Measurements from ENCODE around the gene HIF1A.
"Not testable (repeated sequence)": the region's sequence is repeated elsewhere in the genome, so short reads cannot be mapped to it uniquely, and the experiment has no call there.

The HIF1A gene

DNA sequence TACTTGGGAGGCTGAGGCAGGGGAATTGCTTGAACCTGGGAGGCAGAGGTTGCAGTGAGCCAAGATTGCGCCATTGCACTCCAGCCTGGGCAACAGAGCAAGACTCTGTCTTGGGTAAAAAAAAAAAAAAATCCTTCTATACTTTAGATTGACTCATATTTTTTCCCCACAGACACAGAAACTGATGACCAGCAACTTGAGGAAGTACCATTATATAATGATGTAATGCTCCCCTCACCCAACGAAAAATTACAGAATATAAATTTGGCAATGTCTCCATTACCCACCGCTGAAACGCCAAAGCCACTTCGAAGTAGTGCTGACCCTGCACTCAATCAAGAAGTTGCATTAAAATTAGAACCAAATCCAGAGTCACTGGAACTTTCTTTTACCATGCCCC is 42.6 kb downstream of the HIF1A start:
- Histone ChIP-seq H3K79me2 (ENCODE audit: insufficient read depth, low read depth) (no peaks in the 10 kb centered on the region), H3K27me3 (ENCODE audit: insufficient read depth, low read depth) (no peaks in the 10 kb centered on the region), H3K9ac (no peak overlapping the region), H3K27ac (no peak overlapping the region), H3K4me2 (no peak overlapping the region), H3K4me1 (ENCODE audit: low read depth, poor library complexity, severe bottlenecking) (no peaks in the 10 kb centered on the region), H4K20me1 (ENCODE audit: insufficient read depth) (no peaks in the 10 kb centered on the region), H3K4me3 (IDR thresholded peaks at IDR 0.05; ENCODE audit: insufficient read depth, low read depth, low read length) (no peak overlapping the region), H2AFZ (ENCODE audit: low read depth) (no peak overlapping the region), H3K36me3 (ENCODE audit: insufficient read depth) (no peaks in the 10 kb centered on the region)
- TF ChIP-seq, protein P1, sequence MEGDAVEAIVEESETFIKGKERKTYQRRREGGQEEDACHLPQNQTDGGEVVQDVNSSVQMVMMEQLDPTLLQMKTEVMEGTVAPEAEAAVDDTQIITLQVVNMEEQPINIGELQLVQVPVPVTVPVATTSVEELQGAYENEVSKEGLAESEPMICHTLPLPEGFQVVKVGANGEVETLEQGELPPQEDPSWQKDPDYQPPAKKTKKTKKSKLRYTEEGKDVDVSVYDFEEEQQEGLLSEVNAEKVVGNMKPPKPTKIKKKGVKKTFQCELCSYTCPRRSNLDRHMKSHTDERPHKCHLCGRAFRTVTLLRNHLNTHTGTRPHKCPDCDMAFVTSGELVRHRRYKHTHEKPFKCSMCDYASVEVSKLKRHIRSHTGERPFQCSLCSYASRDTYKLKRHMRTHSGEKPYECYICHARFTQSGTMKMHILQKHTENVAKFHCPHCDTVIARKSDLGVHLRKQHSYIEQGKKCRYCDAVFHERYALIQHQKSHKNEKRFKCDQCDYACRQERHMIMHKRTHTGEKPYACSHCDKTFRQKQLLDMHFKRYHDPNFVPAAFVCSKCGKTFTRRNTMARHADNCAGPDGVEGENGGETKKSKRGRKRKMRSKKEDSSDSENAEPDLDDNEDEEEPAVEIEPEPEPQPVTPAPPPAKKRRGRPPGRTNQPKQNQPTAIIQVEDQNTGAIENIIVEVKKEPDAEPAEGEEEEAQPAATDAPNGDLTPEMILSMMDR (conservative IDR thresholded peaks at IDR 0.05; ENCODE audit: low read depth, low read length), result no peak

DNA sequence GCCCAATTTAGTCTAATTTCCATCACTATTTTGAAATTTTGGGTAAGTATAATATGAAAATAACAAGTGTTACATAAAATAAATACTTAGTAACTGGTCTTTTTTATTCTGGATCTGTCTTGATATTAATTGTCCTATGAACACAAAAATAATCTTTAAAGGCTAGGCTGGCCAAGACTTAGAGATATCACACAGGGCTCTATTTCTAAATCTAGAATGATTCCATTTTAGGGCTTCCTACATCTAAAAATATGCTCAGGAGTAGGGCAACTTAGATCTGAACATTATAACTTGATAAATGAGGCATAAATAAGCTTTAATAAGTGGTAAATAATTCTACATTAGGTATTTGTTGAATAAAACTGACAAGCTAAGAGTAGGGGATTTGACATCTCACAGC is 43.8 kb downstream of the HIF1A start:
- Histone ChIP-seq H3K79me2 (ENCODE audit: insufficient read depth, low read depth) (no peaks in the 10 kb centered on the region), H3K9ac (no peak overlapping the region), H3K4me1 (ENCODE audit: low read depth, poor library complexity, severe bottlenecking) (no peaks in the 10 kb centered on the region), H3K4me2 (no peak overlapping the region), H3K27me3 (ENCODE audit: insufficient read depth, low read depth) (no peaks in the 10 kb centered on the region), H3K4me3 (IDR thresholded peaks at IDR 0.05; ENCODE audit: insufficient read depth, low read depth, low read length) (no peak overlapping the region), H3K27ac (no peak overlapping the region), H4K20me1 (ENCODE audit: insufficient read depth) (no peaks in the 10 kb centered on the region), H3K36me3 (ENCODE audit: insufficient read depth) (no peaks in the 10 kb centered on the region), H2AFZ (ENCODE audit: low read depth) (no peak overlapping the region)
- TF ChIP-seq, protein P1 (conservative IDR thresholded peaks at IDR 0.05; ENCODE audit: low read depth, low read length), result no peak

DNA sequence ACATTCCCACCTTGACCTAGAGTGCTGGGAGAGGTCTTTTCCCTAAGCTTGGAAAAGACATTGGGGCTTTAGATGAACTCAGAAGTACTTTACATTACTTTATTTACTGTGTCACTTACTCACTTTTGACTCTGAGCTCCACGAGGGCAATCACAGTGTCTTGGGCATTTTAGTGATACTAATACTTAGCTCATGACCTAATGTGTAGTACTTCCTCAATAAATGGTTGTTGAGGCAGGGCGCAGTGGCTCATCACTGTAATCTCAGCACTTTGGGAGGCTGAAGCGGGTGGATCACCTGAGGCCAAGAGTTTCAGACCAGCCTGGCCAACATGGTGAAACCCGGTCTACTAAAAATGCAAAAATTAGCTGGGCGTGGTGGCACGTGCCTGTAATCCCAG is 47.1 kb downstream of the HIF1A start:
- H3K4me2 ChIP-seq, result no peak overlapping the region
- H3K9ac ChIP-seq, result no peak overlapping the region
- H3K27ac ChIP-seq, result no peak overlapping the region
- H3K36me3 ChIP-seq (ENCODE audit: insufficient read depth), result no peaks in the 10 kb centered on the region
- no peaks in the 10 kb centered on the region for H3K79me2 ChIP-seq (ENCODE audit: insufficient read depth, low read depth)
- TF ChIP-seq, protein P1 (conservative IDR thresholded peaks at IDR 0.05; ENCODE audit: low read depth, low read length), result no peak
- no peak overlapping the region for H2AFZ ChIP-seq (ENCODE audit: low read depth)
- H3K4me3 ChIP-seq (IDR thresholded peaks at IDR 0.05; ENCODE audit: insufficient read depth, low read depth, low read length), result no peak overlapping the region
- H3K4me1 ChIP-seq (ENCODE audit: low read depth, poor library complexity, severe bottlenecking), result no peaks in the 10 kb centered on the region
- no peaks in the 10 kb centered on the region for H4K20me1 ChIP-seq (ENCODE audit: insufficient read depth)
- no peaks in the 10 kb centered on the region for H3K27me3 ChIP-seq (ENCODE audit: insufficient read depth, low read depth)

DNA sequence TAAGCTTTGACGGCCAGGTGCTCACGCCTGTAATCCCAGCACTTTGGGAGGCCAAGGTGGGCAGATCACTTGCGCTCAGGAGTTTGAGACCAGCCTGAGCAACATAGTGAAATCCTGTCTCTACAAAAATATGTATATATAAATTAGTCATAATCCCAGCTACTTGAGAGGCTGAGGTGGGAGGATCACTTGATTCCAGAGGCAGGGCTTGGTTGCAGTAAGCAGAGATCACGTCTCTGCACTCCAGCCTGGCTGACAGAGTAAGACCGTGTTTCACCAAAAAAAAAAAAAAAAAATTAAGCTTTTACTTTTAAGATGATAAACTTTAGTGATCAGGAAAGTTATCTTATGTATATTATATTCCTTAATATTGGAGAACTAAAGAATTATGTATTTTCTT is 48.9 kb downstream of the HIF1A start:
- Histone ChIP-seq H3K36me3 (ENCODE audit: insufficient read depth) (no peaks in the 10 kb centered on the region), H3K27me3 (ENCODE audit: insufficient read depth, low read depth) (no peaks in the 10 kb centered on the region), H3K4me1 (ENCODE audit: low read depth, poor library complexity, severe bottlenecking) (no peaks in the 10 kb centered on the region), H2AFZ (ENCODE audit: low read depth) (no peak overlapping the region), H3K27ac (no peak overlapping the region), H4K20me1 (ENCODE audit: insufficient read depth) (no peaks in the 10 kb centered on the region), H3K4me2 (no peak overlapping the region), H3K4me3 (IDR thresholded peaks at IDR 0.05; ENCODE audit: insufficient read depth, low read depth, low read length) (no peak overlapping the region), H3K79me2 (ENCODE audit: insufficient read depth, low read depth) (no peaks in the 10 kb centered on the region), H3K9ac (no peak overlapping the region)
- TF ChIP-seq, protein P1 (conservative IDR thresholded peaks at IDR 0.05; ENCODE audit: low read depth, low read length), result no peak

DNA sequence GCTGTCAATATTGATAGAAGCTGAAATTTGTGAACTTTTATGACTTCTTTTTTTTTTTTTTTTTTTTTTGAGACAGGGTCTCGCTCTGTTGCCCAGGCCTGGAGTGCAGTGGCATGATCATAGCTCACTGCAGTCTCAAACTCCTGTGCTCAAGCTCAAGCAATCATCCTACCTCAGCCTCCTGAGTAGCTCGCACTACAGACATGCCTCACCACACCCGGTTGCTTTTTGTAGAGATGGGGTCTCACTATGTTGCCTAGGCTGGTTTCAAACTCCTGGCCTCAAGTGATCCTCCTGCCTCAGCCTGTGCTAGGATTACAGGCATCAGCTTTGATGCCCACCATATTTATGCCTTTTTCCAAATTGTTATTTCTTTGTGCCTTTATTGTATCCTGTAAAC is 51.0 kb downstream of the HIF1A start:
- H4K20me1 ChIP-seq (ENCODE audit: insufficient read depth); H3K36me3 ChIP-seq (ENCODE audit: insufficient read depth); H2AFZ ChIP-seq (ENCODE audit: low read depth); H3K27ac ChIP-seq; H3K4me3 ChIP-seq (IDR thresholded peaks at IDR 0.05; ENCODE audit: insufficient read depth, low read depth, low read length); H3K9ac ChIP-seq; H3K79me2 ChIP-seq (ENCODE audit: insufficient read depth, low read depth); H3K4me2 ChIP-seq; H3K27me3 ChIP-seq (ENCODE audit: insufficient read depth, low read depth); H3K4me1 ChIP-seq (ENCODE audit: low read depth, poor library complexity, severe bottlenecking): not testable (repeated sequence)
